ENCODE measurements around the gene CRADD. TPM values are rescaled to one million over a fixed set of nuclear protein-coding genes. Genes with fewer than 3 reads are reported as not detected.

CRADD gene
- total RNA-seq, 1 donor from 2014 or later, result not detected

GRCh38 chr12:93653079-93653478 is 24.1 kb upstream of the CRADD start:
- TF ChIP-seq CTCF (IDR thresholded peaks at IDR 0.05), result no peak
- Histone ChIP-seq H3K9me3 (no peaks in the 10 kb centered on the region), H3K4me3 (no peak overlapping the region), H3K36me3 (no peaks in the 10 kb centered on the region), H3K27ac (no peak overlapping the region), H3K4me1 (no peaks in the 10 kb centered on the region), H3K27me3 (no peaks in the 10 kb centered on the region)
- intact Hi-C loops (cut with DNase I), result no loop called here
- no peak for DNase-seq (ENCODE audit: low spot score in 2 of 2)

- Histone ChIP-seq H3K27ac (no peak overlapping the region), H3K4me3 (no peak overlapping the region), H3K4me1 (no peaks in the 10 kb centered on the region), H3K9me3 (no peaks in the 10 kb centered on the region), H3K27me3 (no peaks in the 10 kb centered on the region), H3K36me3 (no peaks in the 10 kb centered on the region)
- no peak for DNase-seq (ENCODE audit: low spot score in 2 of 2)
- TF ChIP-seq CTCF (IDR thresholded peaks at IDR 0.05), result no peak
- intact Hi-C loops (cut with DNase I), result no loop called here
Measured at GRCh38 chr12:93653712-93654111, 23.5 kb upstream of the CRADD start.

- no peaks in the 10 kb centered on the region for H3K36me3 ChIP-seq
- H3K4me1 ChIP-seq, result no peaks in the 10 kb centered on the region
- intact Hi-C loops (cut with DNase I), result no loop called here
- no peak for TF ChIP-seq CTCF (IDR thresholded peaks at IDR 0.05)
- H3K27me3 ChIP-seq, result no peaks in the 10 kb centered on the region
- no peaks in the 10 kb centered on the region for H3K9me3 ChIP-seq
- H3K4me3 ChIP-seq, result no peak overlapping the region
- no peak overlapping the region for H3K27ac ChIP-seq
- no peak for DNase-seq (ENCODE audit: low spot score in 2 of 2)
Measured at GRCh38 chr12:93654421-93654820, 22.8 kb upstream of the CRADD start.

GRCh38 chr12:93657071-93657470 is 20.1 kb upstream of the CRADD start:
- Histone ChIP-seq H3K27ac (no peak overlapping the region), H3K9me3 (no peaks in the 10 kb centered on the region), H3K27me3 (no peaks in the 10 kb centered on the region), H3K4me1 (no peaks in the 10 kb centered on the region), H3K4me3 (no peak overlapping the region), H3K36me3 (no peaks in the 10 kb centered on the region)
- no peak for DNase-seq (ENCODE audit: low spot score in 2 of 2)
- TF ChIP-seq CTCF (IDR thresholded peaks at IDR 0.05), result no peak
- intact Hi-C loops (cut with DNase I), result no loop called here

DNA sequence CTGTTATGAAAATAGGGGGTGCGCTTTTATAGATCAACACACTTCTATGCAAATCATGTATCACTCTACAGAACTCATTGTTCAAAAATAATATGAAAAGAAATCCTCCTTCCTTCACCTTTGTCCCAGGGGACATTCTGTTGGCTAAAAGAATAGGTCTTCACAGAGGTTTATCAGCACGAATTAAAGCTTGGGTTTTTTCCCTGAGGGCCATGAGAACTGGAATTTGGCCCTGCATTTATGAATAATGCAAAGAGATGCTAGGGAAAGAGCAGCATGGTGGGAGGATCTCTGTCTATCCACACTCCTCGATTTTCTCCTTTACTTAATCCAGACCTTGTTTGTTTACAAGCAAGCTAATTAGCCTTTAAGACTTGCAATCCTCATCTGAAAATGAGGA is 16.2 kb upstream of the CRADD start:
- Histone ChIP-seq H3K9me3 (no peaks in the 10 kb centered on the region), H3K36me3 (no peaks in the 10 kb centered on the region), H3K27ac (no peak overlapping the region), H3K4me3 (no peak overlapping the region), H3K27me3 (no peaks in the 10 kb centered on the region), H3K4me1 (no peaks in the 10 kb centered on the region)
- DNase-seq (ENCODE audit: low spot score in 2 of 2), result no peak
- intact Hi-C loops (cut with DNase I), result no loop called here
- TF ChIP-seq CTCF (IDR thresholded peaks at IDR 0.05), result no peak

DNA sequence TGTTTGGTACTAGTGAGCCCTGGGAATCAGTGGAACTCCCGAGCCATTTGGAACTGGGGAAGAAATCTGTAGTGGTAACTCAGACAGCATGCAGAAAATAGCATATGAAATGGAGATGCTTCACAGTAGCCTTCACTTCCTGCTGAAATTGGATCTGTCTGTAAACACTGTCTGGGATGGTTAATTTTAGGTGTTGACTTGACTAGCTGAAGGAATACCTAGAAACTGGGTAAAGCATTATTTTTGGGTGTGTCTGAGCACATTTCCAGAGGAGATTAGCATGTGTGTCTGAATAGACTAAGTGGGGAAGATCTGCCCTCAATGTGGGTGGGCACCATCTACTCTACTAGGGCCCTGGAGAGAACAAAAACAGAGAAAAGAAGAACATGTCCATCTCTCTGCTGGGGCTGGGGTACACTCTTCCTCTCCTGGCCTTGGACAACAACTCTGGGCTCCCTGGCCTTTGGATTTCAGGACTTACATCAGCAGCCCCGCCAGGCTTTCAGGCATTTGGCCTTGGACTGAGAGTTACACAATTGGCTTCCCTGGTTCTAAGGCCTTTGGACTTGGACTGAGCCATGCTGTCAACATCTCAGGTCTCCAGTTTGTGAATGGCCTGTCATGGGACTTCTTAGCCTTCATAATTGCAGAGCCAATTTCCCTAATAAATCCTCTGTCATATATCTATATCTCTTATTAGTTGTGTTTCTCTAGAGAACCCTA is 14.0 kb upstream of the CRADD start:
- H3K4me1 ChIP-seq, result no peaks in the 10 kb centered on the region
- no peak overlapping the region for H3K27ac ChIP-seq
- DNase-seq (ENCODE audit: low spot score in 2 of 2), result no peak
- no peaks in the 10 kb centered on the region for H3K9me3 ChIP-seq
- H3K27me3 ChIP-seq, result no peaks in the 10 kb centered on the region
- no peak overlapping the region for H3K4me3 ChIP-seq
- TF ChIP-seq CTCF (IDR thresholded peaks at IDR 0.05), result no peak
- intact Hi-C loops (cut with DNase I), result no loop called here
- no peaks in the 10 kb centered on the region for H3K36me3 ChIP-seq
